Duodenal mucosa (tissue), 2 donors: ENCODE data around the gene GSK3B.

Experiments used
- H3K27ac ChIP-seq: one replicate; pipeline ENCODE4 v1.7.0; 2013; ENCODE audit warnings: low read depth, low read length
- H3K27me3 ChIP-seq, 2 donors: one replicate each; pipeline ENCODE4 v1.7.0; 2013; ENCODE audit warnings: low read length in 2 of 2, control low read depth in 1 of 2; ENCODE audit not compliant: insufficient read depth in 2 of 2, control insufficient read depth in 1 of 2
- H3K36me3 ChIP-seq, 2 donors: one replicate each; pipeline ENCODE4 v1.7.0; 2013; ENCODE audit warnings: low read length in 2 of 2, control low read depth in 1 of 2; ENCODE audit not compliant: insufficient read depth in 2 of 2, control insufficient read depth in 1 of 2
- H3K4me1 ChIP-seq, 2 donors: one replicate each; pipeline ENCODE4 v1.7.0; 2013; ENCODE audit warnings: low read length in 2 of 2, control low read depth in 1 of 2; ENCODE audit not compliant: insufficient read depth in 2 of 2, control insufficient read depth in 1 of 2
- H3K4me3 ChIP-seq, 2 donors: one replicate each; pipeline ENCODE4 v1.7.0; 2013; ENCODE audit warnings: low read length in 2 of 2, low read depth in 1 of 2
- H3K9ac ChIP-seq, 2 donors: one replicate each; pipeline ENCODE4 v1.7.0; 2013; ENCODE audit warnings: low read length in 2 of 2, low read depth in 1 of 2
- H3K9me3 ChIP-seq, 2 donors: one replicate each; pipeline ENCODE4 v1.7.0; 2013; ENCODE audit warnings: low read length in 2 of 2, control low read depth in 1 of 2; ENCODE audit not compliant: control insufficient read depth in 1 of 2

Gene GSK3B

DNA sequence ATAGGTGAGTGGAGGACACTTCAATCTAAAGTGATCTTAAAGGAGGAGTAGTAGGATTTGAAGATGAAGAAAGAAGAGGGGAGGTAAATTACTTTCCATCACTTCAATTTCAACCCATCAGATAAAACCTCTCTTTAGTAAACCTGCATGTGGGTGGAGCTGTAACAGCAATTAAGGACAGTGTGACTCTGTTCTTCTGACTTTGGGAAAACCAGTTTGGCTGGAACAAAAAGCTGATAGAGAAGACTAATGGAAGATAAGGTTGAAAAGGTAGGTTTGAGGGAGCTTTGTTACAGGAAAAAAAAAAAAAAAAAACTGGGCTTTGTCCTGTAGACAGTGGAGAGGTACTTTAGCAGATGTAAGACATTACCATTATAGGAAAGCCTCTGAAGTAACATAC lies 4.5 kb upstream of the GSK3B start:
- Histone ChIP-seq H3K9me3 (no peaks in the 10 kb centered on the region), H3K27me3 (no peaks in the 10 kb centered on the region), H3K4me1 (peaks cover 6 to 8% of the 10 kb centered on the region in 2 donors), H3K4me3 (no peak overlapping the region), H3K27ac (no peak overlapping the region), H3K36me3 (no peaks in the 10 kb centered on the region), H3K9ac (no peak overlapping the region)

DNA sequence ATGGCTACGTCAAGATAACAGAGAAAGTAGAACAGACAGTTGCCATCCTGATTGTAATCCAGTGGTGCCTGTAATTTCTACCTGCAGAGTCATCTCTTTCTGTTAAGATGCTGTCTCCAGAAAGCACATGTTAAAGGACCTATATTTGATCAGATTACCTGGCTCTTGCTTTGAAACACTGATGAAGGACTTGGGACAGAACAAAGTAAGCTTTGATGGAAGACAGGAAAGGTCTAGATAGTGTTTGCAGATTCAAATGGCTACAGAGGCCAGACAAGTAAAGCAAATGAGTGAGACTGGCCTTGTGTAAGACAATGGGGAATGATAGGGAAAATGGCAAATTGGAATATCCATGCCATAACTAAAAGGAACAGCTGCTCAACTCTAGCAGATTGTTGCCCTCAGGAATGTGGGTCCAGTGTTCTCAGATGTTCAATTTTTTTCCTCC lies 1.8 kb upstream of the GSK3B start:
- H3K9ac ChIP-seq = peak overlapping the region; percentile 98 to 99
- H3K27me3 ChIP-seq = no peaks in the 10 kb centered on the region
- peak overlapping the region; percentile 75 to 89 for H3K4me3 ChIP-seq
- no peaks in the 10 kb centered on the region for H3K36me3 ChIP-seq
- H3K4me1 ChIP-seq = peaks cover 6 to 16% of the 10 kb centered on the region in 2 donors
- peak overlapping the region; percentile 100 for H3K27ac ChIP-seq
- H3K9me3 ChIP-seq = no peaks in the 10 kb centered on the region

- Histone ChIP-seq H3K4me3 (peak overlapping the region; percentile 75 to 89), H3K4me1 (peaks cover 11 to 16% of the 10 kb centered on the region in 2 donors), H3K9me3 (no peaks in the 10 kb centered on the region)
Measured at GRCh38 chr3:120095226-120095978, 1.2 kb upstream of the GSK3B start.

DNA sequence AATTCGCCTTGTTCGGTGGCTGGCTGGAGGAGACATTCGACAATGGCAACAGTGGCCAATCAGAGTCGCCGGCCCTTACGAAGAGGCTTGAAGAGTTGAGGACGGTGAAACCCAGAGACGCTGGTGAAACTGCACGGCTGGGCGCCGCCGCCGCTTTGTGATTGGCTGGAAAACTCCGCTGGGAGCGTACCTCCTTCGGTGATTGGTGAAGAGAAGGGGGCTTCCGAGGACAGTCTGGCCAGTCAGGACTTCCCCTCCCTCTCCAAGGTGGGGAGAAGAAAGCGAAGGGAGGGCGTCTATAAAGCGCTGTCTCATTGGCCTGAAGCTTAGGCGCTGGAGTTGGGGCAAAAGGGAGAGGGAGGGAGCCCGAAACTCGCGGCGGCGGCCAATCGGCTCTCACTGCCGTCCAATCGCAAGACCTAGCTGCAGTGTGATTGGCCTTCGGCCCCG lies 554 bp upstream of the GSK3B start:
- Histone ChIP-seq H3K36me3 (no peaks in the 10 kb centered on the region), H3K9ac (peak overlapping the region; percentile 98 to 99), H3K9me3 (no peaks in the 10 kb centered on the region), H3K4me3 (peak overlapping the region; percentile 75 to 89), H3K27ac (peak overlapping the region; percentile 100), H3K27me3 (no peaks in the 10 kb centered on the region), H3K4me1 (peaks cover 15 to 16% of the 10 kb centered on the region in 2 donors)

More at GRCh38 chr3:120095226-120095978, 1.2 kb upstream of the GSK3B start:
- no peaks in the 10 kb centered on the region for H3K36me3 ChIP-seq
- H3K27ac ChIP-seq = peak overlapping the region; percentile 100
- no peaks in the 10 kb centered on the region for H3K27me3 ChIP-seq
- H3K9ac ChIP-seq = peak overlapping the region; percentile 98 to 99

DNA sequence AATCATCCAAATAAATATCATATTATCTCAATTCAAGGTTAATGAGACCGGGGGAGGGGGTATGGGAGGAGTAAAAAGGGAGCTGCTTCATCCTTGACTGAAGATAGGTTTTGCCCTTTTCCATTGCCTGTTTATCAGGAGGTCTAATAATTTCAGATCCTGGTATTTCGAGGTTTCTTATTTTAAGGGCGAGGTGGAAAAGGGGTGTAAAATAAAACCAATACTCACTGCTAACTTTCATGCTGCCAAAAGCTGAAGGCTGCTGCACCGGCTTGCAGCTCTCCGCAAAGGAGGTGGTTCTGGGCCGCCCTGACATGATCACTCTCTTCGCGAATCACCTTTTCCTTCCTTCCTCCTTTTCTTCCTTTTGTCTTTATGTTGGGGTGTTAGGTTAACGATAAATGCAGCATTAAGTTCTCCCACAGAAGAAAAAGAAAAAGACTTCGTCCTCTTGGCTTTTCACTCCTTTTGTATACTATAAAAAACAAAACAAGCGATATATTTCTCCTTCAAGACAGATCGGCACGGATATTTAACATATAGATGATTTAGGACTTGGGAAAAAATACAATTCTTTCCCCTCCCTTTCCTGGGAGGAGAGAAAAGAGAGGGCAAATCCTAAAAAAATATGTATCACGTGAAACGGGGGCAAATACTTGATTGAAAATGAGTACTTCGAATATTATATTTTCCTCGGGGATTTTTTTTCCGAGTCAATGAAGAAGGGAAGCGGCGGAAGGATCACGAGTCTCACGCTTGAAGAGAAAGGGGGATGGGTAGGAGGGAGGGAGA lies 932 bp downstream of the GSK3B start:
- no peaks in the 10 kb centered on the region for H3K36me3 ChIP-seq
- H3K27me3 ChIP-seq = no peaks in the 10 kb centered on the region
- H3K4me3 ChIP-seq = peak overlapping the region; percentile 82 to 86
- H3K9me3 ChIP-seq = no peaks in the 10 kb centered on the region
- peak overlapping the region; percentile 99 for H3K27ac ChIP-seq
- H3K4me1 ChIP-seq = peaks cover 23 to 25% of the 10 kb centered on the region in 2 donors
- peak overlapping the region; percentile 77 to 79 for H3K9ac ChIP-seq

DNA sequence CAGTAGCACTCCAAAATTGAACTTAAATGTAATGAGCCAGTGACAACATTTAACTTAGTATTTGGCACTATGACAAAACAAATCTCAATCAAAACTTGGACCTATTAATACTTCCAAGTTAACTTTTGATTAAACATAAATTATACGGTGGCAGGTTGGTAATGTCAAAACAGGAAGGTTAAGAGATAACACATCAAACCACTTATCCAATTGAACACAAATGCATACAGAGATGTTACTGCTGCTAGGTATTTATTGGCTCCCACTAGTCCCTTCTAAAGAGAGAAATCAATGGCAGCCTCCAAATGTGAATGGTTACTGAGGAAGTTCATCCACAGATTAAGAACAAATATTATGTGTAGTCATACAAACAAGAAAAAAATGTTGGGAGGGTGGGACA lies 1.8 kb downstream of the GSK3B start:
- Histone ChIP-seq H3K9ac (peak overlapping the region; percentile 77 to 79), H3K4me1 (peaks cover 23 to 25% of the 10 kb centered on the region in 2 donors)

GRCh38 chr3:120090422-120090821 lies 3.8 kb downstream of the GSK3B start:
- no peak overlapping the region for H3K9ac ChIP-seq
- no peaks in the 10 kb centered on the region for H3K9me3 ChIP-seq
- no peak overlapping the region for H3K27ac ChIP-seq
- peak overlapping the region; percentile 82 to 86 for H3K4me3 ChIP-seq
- H3K4me1 ChIP-seq = peaks cover 18 to 21% of the 10 kb centered on the region in 2 donors
- no peaks in the 10 kb centered on the region for H3K27me3 ChIP-seq
- no peaks in the 10 kb centered on the region for H3K36me3 ChIP-seq

More for the DNA sequence above, 1.8 kb downstream of the GSK3B start:
- Histone ChIP-seq H3K4me3 (peak overlapping the region; percentile 82 to 86), H3K36me3 (no peaks in the 10 kb centered on the region), H3K27me3 (no peaks in the 10 kb centered on the region), H3K27ac (no peak overlapping the region), H3K9me3 (no peaks in the 10 kb centered on the region)

- H3K9me3 ChIP-seq = no peaks in the 10 kb centered on the region
- H3K4me3 ChIP-seq = peak overlapping the region in 1 of 2 donors; percentile 40
- H3K27ac ChIP-seq = no peak overlapping the region
- H3K36me3 ChIP-seq = no peaks in the 10 kb centered on the region
- H3K4me1 ChIP-seq = peaks cover 18 to 21% of the 10 kb centered on the region in 2 donors
- no peak overlapping the region for H3K9ac ChIP-seq
- no peaks in the 10 kb centered on the region for H3K27me3 ChIP-seq
Measured at GRCh38 chr3:120089089-120089488, 5.2 kb downstream of the GSK3B start.

DNA sequence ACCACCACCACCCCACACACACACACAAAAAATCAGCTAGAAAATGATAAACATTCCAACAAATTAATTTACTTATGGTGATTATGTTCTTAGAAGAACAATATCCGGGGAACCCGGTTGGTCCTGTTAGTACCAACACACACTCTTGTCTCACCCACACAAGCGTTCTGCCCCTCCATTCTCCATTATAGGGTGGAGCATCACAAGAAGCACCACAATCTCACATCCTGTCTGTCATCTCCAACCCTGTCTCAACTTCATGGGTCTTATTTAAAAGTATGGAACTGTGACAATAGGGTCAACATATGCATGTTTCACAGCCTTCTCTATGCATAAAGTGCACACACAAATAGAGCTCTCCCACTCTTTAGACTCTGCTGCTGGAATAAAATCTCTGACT lies 5.6 kb downstream of the GSK3B start:
- Histone ChIP-seq H3K9me3 (no peaks in the 10 kb centered on the region), H3K36me3 (no peaks in the 10 kb centered on the region), H3K27ac (no peak overlapping the region), H3K27me3 (no peaks in the 10 kb centered on the region), H3K4me1 (peaks cover 18 to 21% of the 10 kb centered on the region in 2 donors), H3K4me3 (no peak overlapping the region), H3K9ac (no peak overlapping the region)

GRCh38 chr3:120081719-120082118 lies 12.5 kb downstream of the GSK3B start:
- Histone ChIP-seq H3K27me3 (no peaks in the 10 kb centered on the region), H3K36me3 (no peaks in the 10 kb centered on the region), H3K4me3 (no peak overlapping the region), H3K9me3 (no peaks in the 10 kb centered on the region), H3K4me1 (peaks cover 0 to 3% of the 10 kb centered on the region in 2 donors), H3K9ac (no peak overlapping the region), H3K27ac (no peak overlapping the region)
